RPMI8226 (cell line): ENCODE results near the gene RTP3.

Source experiments
- DNase-seq: peaks from one replicate; pipeline ENCODE4 v3.0.0-alpha.2; 2015

Gene RTP3

GRCh38 chr3:46497556-46498265 is at the start of gene RTP3:
Gene RTP3 (plus strand): TSS chr3:46497976. CDS start chr3:46498063, 87 bp downstream.
- no peak for DNase-seq

- no peak for DNase-seq
These were observed 49.1 kb upstream of the RTP3 start for GRCh38 chr3:46448721-46449120.

- no peak for DNase-seq
These were observed 47.8 kb upstream of the RTP3 start for GRCh38 chr3:46449755-46450552.

- no peak for DNase-seq
These were observed 44.1 kb upstream of the RTP3 start for GRCh38 chr3:46453526-46454208.

- no peak for DNase-seq
These were observed 43.6 kb upstream of the RTP3 start for GRCh38 chr3:46454209-46454595.

GRCh38 chr3:46454606-46455005 is 43.2 kb upstream of the RTP3 start:
- DNase-seq: no peak

- no peak for DNase-seq
These were observed 42.3 kb upstream of the RTP3 start for GRCh38 chr3:46455231-46456115.

GRCh38 chr3:46456118-46456517 is 41.7 kb upstream of the RTP3 start:
- DNase-seq: no peak

GRCh38 chr3:46460051-46460450 is 37.7 kb upstream of the RTP3 start:
- DNase-seq: no peak

GRCh38 chr3:46462111-46462510 is 35.7 kb upstream of the RTP3 start:
- DNase-seq: peak; percentile 11

GRCh38 chr3:46462511-46462910 is 35.3 kb upstream of the RTP3 start:
- no peak for DNase-seq

- no peak for DNase-seq
These were observed 34.5 kb upstream of the RTP3 start for GRCh38 chr3:46463120-46463867.

- DNase-seq: no peak
These were observed 33.9 kb upstream of the RTP3 start for GRCh38 chr3:46463868-46464241.

- no peak for DNase-seq
These were observed 33.2 kb upstream of the RTP3 start, which contains the start of gene LTF for GRCh38 chr3:46464326-46465195. Gene LTF (minus strand): TSS chr3:46464905. CDS start chr3:46464867, 38 bp downstream.

GRCh38 chr3:46465196-46465520 is 32.6 kb upstream of the RTP3 start:
- DNase-seq: no peak

- DNase-seq: no peak
These were observed 31.5 kb upstream of the RTP3 start for GRCh38 chr3:46466273-46466672.

GRCh38 chr3:46466871-46467403 is 30.8 kb upstream of the RTP3 start:
- no peak for DNase-seq

- DNase-seq: no peak
These were observed 30.2 kb upstream of the RTP3 start for GRCh38 chr3:46467562-46467961.

GRCh38 chr3:46468753-46469600 is 28.8 kb upstream of the RTP3 start:
- DNase-seq: no peak
